ENCODE results near the gene THAP8. TPM values are rescaled to one million over a fixed set of nuclear protein-coding genes. Genes with fewer than 3 reads are reported as not detected.

THAP8 gene
- total and polyA plus RNA-seq, 10 of the 15 experiments (the other 5 are each of a cell fraction or from before 2014, with no cell fraction given), result 0.24 to 4.4 (median 2.6) TPM

DNA sequence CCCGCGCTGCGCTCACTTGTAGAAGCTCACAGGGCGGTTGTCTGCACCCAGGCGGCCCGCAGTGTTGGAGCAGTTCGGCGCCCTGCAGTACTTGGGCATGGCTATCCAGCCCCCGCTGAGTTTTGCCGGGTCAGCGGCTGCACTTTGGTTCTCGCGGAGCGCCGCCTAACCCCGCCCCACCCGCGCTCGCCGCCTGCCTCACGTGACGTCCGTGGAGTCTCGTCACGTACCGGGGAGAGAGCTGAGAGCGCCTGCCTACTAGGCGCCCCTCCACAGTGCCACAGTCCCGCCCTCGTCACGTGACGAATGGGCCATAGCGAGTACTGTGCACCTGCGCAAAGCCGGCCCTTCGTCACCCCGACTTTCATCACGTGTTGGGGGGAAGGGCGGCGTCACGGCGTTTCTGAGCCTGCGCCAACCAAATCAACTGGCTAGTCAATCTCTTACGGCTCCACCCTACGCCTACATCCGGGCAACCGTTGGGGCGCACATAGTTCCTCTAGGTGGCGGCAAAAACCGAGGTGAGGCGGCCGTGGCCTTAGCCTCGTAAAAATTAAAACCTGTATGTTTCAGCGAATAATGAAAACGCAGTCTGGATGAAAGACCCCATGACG lies at the start of gene THAP8 (continued):
- TF ChIP-seq, protein P1, sequence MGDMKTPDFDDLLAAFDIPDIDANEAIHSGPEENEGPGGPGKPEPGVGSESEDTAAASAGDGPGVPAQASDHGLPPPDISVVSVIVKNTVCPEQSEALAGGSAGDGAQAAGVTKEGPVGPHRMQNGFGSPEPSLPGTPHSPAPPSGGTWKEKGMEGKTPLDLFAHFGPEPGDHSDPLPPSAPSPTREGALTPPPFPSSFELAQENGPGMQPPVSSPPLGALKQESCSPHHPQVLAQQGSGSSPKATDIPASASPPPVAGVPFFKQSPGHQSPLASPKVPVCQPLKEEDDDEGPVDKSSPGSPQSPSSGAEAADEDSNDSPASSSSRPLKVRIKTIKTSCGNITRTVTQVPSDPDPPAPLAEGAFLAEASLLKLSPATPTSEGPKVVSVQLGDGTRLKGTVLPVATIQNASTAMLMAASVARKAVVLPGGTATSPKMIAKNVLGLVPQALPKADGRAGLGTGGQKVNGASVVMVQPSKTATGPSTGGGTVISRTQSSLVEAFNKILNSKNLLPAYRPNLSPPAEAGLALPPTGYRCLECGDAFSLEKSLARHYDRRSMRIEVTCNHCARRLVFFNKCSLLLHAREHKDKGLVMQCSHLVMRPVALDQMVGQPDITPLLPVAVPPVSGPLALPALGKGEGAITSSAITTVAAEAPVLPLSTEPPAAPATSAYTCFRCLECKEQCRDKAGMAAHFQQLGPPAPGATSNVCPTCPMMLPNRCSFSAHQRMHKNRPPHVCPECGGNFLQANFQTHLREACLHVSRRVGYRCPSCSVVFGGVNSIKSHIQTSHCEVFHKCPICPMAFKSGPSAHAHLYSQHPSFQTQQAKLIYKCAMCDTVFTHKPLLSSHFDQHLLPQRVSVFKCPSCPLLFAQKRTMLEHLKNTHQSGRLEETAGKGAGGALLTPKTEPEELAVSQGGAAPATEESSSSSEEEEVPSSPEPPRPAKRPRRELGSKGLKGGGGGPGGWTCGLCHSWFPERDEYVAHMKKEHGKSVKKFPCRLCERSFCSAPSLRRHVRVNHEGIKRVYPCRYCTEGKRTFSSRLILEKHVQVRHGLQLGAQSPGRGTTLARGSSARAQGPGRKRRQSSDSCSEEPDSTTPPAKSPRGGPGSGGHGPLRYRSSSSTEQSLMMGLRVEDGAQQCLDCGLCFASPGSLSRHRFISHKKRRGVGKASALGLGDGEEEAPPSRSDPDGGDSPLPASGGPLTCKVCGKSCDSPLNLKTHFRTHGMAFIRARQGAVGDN (IDR thresholded peaks at IDR 0.05), result no peak
- TF ChIP-seq ZBTB4 (CRISPR knock-in tag; IDR thresholded peaks at IDR 0.05), result peak; percentile 84
- peak; percentile 85 for TF ChIP-seq NRF1 (conservative IDR thresholded peaks at IDR 0.05; ENCODE audit: low read depth, low read length)

DNA sequence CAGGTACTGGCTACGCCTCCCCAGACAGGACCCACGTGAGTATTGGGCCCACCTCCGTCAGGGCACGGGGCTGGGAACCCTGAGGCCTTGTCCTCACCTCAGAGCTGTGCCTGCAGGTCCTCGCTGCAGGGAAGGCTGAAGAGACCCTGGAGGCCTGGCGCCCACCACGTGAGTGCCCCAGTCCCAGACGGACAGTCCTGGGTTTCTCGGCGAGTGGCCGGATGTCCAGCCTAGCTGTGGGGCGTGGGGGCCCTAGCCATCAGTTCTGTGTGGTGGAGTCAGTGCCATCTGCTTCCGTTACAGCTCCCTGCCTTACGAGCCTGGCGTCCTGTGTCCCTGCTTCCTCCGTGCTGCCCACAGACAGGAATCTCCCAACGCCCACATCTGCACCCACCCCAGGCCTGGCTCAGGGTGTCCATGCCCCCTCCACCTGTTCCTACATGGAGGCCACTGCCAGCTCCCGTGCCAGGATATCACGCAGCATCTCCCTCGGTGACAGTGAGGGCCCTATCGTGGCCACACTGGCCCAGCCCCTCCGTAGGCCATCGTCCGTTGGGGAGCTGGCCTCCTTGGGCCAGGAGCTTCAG lies 49.0 kb upstream of the THAP8 start:
- Histone ChIP-seq H4K20me1 (ENCODE audit: control insufficient read depth, insufficient read depth) (no peaks in the 10 kb centered on the region), H3K79me2 (ENCODE audit: control insufficient read depth, insufficient read depth, low read length) (no peaks in the 10 kb centered on the region), H3K9ac (ENCODE audit: control insufficient read depth, insufficient read depth, low read length) (no peak overlapping the region), H3K4me3 (no peak overlapping the region), H3K27me3 (replicated peaks in 1 of 2; ENCODE audit: control insufficient read depth in 2 of 2, insufficient read depth in 2 of 2, low read length in 1 of 2) (no peaks in the 10 kb centered on the region), H3K4me1 (ENCODE audit: control insufficient read depth, insufficient read depth, low read length) (no peaks in the 10 kb centered on the region), H3K36me3 (ENCODE audit: control insufficient read depth in 2 of 2, insufficient read depth in 2 of 2, low read length in 1 of 2) (peaks cover 4 to 30% of the 10 kb centered on the region in 2 experiments; a peak in 3 of 4 replicates), H3K4me2 (ENCODE audit: control insufficient read depth, insufficient read depth) (no peak overlapping the region), H3K9me3 (replicated peaks; ENCODE audit: control insufficient read depth, insufficient read depth, low read length) (no peaks in the 10 kb centered on the region), H3K27ac (ENCODE audit: control insufficient read depth, insufficient read depth) (no peak overlapping the region), H2AFZ (ENCODE audit: control insufficient read depth, low read depth, low read length) (no peak overlapping the region)
- POLR2A ChIA-PET, result no interaction called here
- BruUV-seq (replicated peaks), result no TSS peak
- no peak for FAIRE-seq
- SMC1A ChIA-PET (ENCODE audit: uncharacterized antibody, unreplicated experiment), result no interaction called here
- CTCF ChIA-PET, result no interaction called here
- in situ Hi-C loops (cut with MboI), result no loop called here
- 98% methylated on average over 23 of the region's 24 CpGs for WGBS (ENCODE audit: insufficient coverage, insufficient replicate concordance, low lambda C conversion rate, missing lambda C conversion rate)
- RAD21 ChIA-PET (ENCODE audit: unreplicated experiment), result no interaction called here
- DNase-seq (ENCODE audit: low read depth, low spot score), result no peak
- no peak for ATAC-seq
- intact Hi-C loops (cut with micrococcal nuclease; ENCODE audit: unreplicated experiment), result no loop called here
- TF ChIP-seq KLF5 (IDR thresholded peaks at IDR 0.05; ENCODE audit: partially characterized antibody) (no peak), BACH1 (IDR thresholded peaks at IDR 0.05; ENCODE audit: borderline replicate concordance) (no peak), POLR2A (IDR thresholded peaks at IDR 0.05; ENCODE audit: low read depth, low read length) (no peak), MEF2A (IDR thresholded peaks at IDR 0.05; ENCODE audit: insufficient read depth, low read depth, low read length) (no peak), SREBF1 (IDR thresholded peaks at IDR 0.05; ENCODE audit: low read length) (no peak), RBBP5 (conservative IDR thresholded peaks at IDR 0.05) (no peak), ZBED1 (IDR thresholded peaks at IDR 0.05; ENCODE audit: borderline replicate concordance) (no peak), ASH2L (IDR thresholded peaks at IDR 0.05; ENCODE audit: borderline replicate concordance, low read depth) (no peak)
- TF ChIP-seq, protein P2, sequence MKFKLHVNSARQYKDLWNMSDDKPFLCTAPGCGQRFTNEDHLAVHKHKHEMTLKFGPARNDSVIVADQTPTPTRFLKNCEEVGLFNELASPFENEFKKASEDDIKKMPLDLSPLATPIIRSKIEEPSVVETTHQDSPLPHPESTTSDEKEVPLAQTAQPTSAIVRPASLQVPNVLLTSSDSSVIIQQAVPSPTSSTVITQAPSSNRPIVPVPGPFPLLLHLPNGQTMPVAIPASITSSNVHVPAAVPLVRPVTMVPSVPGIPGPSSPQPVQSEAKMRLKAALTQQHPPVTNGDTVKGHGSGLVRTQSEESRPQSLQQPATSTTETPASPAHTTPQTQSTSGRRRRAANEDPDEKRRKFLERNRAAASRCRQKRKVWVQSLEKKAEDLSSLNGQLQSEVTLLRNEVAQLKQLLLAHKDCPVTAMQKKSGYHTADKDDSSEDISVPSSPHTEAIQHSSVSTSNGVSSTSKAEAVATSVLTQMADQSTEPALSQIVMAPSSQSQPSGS (IDR thresholded peaks at IDR 0.05; ENCODE audit: low read length), result no peak
